ENCODE results near the gene LAMC2. TPM values are rescaled to one million over a fixed set of nuclear protein-coding genes. Genes with fewer than 3 reads are reported as not detected.

LAMC2 gene
- total RNA-seq, 4 donors from 2014 or later = 2.1 to 17.4 (median 4.4) TPM

- DNase-seq = peak; percentile 81 to 92
- TF ChIP-seq CTCF (IDR thresholded peaks at IDR 0.05) (peak; percentile 51 to 82 (median 66)), POLR2A (IDR thresholded peaks at IDR 0.05) (peak in 1 of 2 donors; percentile 31)
- H3K27me3 ChIP-seq = no peaks in the 10 kb centered on the region
- no peaks in the 10 kb centered on the region for H3K9me3 ChIP-seq
- peak overlapping the region; percentile 29 to 37 for H3K4me3 ChIP-seq
- intact Hi-C loops (cut with DNase I; ENCODE audit: low total_unique reads) = no loop called here
- H3K36me3 ChIP-seq = no peaks in the 10 kb centered on the region
- H3K4me1 ChIP-seq = peaks cover 0 to 14% of the 10 kb centered on the region in 2 donors
- H3K27ac ChIP-seq = peak overlapping the region; percentile 92 to 93
These were observed 48.8 kb downstream of the LAMC2 start for GRCh38 chr1:183234660-183235476.

- no peaks in the 10 kb centered on the region for H3K36me3 ChIP-seq
- H3K4me1 ChIP-seq = peaks cover 0 to 14% of the 10 kb centered on the region in 2 donors
- H3K27ac ChIP-seq = peak overlapping the region; percentile 92 to 93
- H3K9me3 ChIP-seq = no peaks in the 10 kb centered on the region
- intact Hi-C loops (cut with DNase I; ENCODE audit: low total_unique reads) = no loop called here
- H3K27me3 ChIP-seq = no peaks in the 10 kb centered on the region
- peak in 1 of 2 donors; percentile 38 for DNase-seq
- TF ChIP-seq POLR2A (IDR thresholded peaks at IDR 0.05) (no peak), CTCF (IDR thresholded peaks at IDR 0.05) (no peak)
- peak overlapping the region in 1 of 2 donors; percentile 37 for H3K4me3 ChIP-seq
These were observed 49.4 kb downstream of the LAMC2 start for GRCh38 chr1:183235503-183235902.

GRCh38 chr1:183236158-183236725 is 50.2 kb downstream of the LAMC2 start:
- no peaks in the 10 kb centered on the region for H3K9me3 ChIP-seq
- intact Hi-C loops (cut with DNase I; ENCODE audit: low total_unique reads) = no loop called here
- no peak for TF ChIP-seq CTCF (IDR thresholded peaks at IDR 0.05)
- no peak for TF ChIP-seq POLR2A (IDR thresholded peaks at IDR 0.05)

GRCh38 chr1:183237046-183237445 is 51.0 kb downstream of the LAMC2 start:
- DNase-seq = no peak
- TF ChIP-seq POLR2A (IDR thresholded peaks at IDR 0.05) = no peak
- TF ChIP-seq CTCF (IDR thresholded peaks at IDR 0.05) = no peak
- no peaks in the 10 kb centered on the region for H3K36me3 ChIP-seq
- H3K4me1 ChIP-seq = peaks cover 0 to 14% of the 10 kb centered on the region in 2 donors
- no peaks in the 10 kb centered on the region for H3K9me3 ChIP-seq
- H3K4me3 ChIP-seq = no peak overlapping the region
- H3K27ac ChIP-seq = no peak overlapping the region
- intact Hi-C loops (cut with DNase I; ENCODE audit: low total_unique reads) = no loop called here
- no peaks in the 10 kb centered on the region for H3K27me3 ChIP-seq

More at GRCh38 chr1:183236158-183236725, 50.2 kb downstream of the LAMC2 start:
- Histone ChIP-seq H3K36me3 (no peaks in the 10 kb centered on the region), H3K27ac (peak overlapping the region; percentile 92 to 93), H3K27me3 (no peaks in the 10 kb centered on the region), H3K4me3 (no peak overlapping the region), H3K4me1 (peaks cover 0 to 14% of the 10 kb centered on the region in 2 donors)
- no peak for DNase-seq

GRCh38 chr1:183238071-183238470 is 52.0 kb downstream of the LAMC2 start:
- Histone ChIP-seq H3K36me3 (no peaks in the 10 kb centered on the region), H3K4me3 (no peak overlapping the region), H3K9me3 (no peaks in the 10 kb centered on the region), H3K4me1 (peaks cover 0 to 14% of the 10 kb centered on the region in 2 donors), H3K27me3 (no peaks in the 10 kb centered on the region), H3K27ac (no peak overlapping the region)
- intact Hi-C loops (cut with DNase I; ENCODE audit: low total_unique reads) = no loop called here
- TF ChIP-seq POLR2A (IDR thresholded peaks at IDR 0.05) = no peak
- no peak for TF ChIP-seq CTCF (IDR thresholded peaks at IDR 0.05)
- DNase-seq = no peak
